HEK293 (cell line): ENCODE measurements around the gene GMPPA.
A peak's percentile ranks its signal among the peaks of the same experiment; 100 is the strongest.

Experiments used
- CTCF ChIP-seq: fragments of 450-650 bp; formaldehyde crosslinking; IDR thresholded peaks from 2 replicates; pipeline ENCODE4 v1.5.1; 2016; ENCODE audit warnings: missing biosample characterization, missing genetic modification characterization
- TRIM28 ChIP-seq: IDR thresholded peaks from 2 replicates; pipeline ENCODE4 v1.6.1; 2011; ENCODE audit warnings: low read length, control low read depth, borderline replicate concordance
- ZNF146 ChIP-seq: fragments of 450-650 bp; formaldehyde crosslinking; IDR thresholded peaks from 2 replicates; pipeline ENCODE4 v1.5.1; 2016; ENCODE audit warnings: missing biosample characterization, missing genetic modification characterization
- ZNF404 ChIP-seq: fragments of 450-650 bp; formaldehyde crosslinking; IDR thresholded peaks from 2 replicates; pipeline ENCODE4 v1.5.1; 2017; ENCODE audit warnings: missing biosample characterization, missing genetic modification characterization
- TF ChIP-seq, protein P1 (sequence below): sonication (generic); formaldehyde crosslinking; IDR thresholded peaks from 2 replicates; pipeline ENCODE4 v1.8.1; 2022; ENCODE audit warnings: mild to moderate bottlenecking, moderate library complexity, missing genetic modification reagents
- TF ChIP-seq, protein P2 (sequence below): fragments of 450-650 bp; formaldehyde crosslinking; IDR thresholded peaks from 2 replicates; pipeline ENCODE4 v1.5.1; 2016; ENCODE audit warnings: missing biosample characterization, missing genetic modification characterization, low read depth
- TF ChIP-seq, protein P3 (sequence below): fragments of 450-650 bp; formaldehyde crosslinking; IDR thresholded peaks from 2 replicates; pipeline ENCODE4 v1.5.1; 2016; ENCODE audit warnings: missing biosample characterization, missing genetic modification characterization
- TF ChIP-seq, protein P4 (sequence below): fragments of 450-650 bp; formaldehyde crosslinking; IDR thresholded peaks from 2 replicates; pipeline ENCODE4 v1.5.1; 2016; ENCODE audit warnings: missing biosample characterization, missing genetic modification characterization
- TF ChIP-seq, protein P5 (sequence below): fragments of 450-650 bp; formaldehyde crosslinking; IDR thresholded peaks from 2 replicates; pipeline ENCODE4 v1.5.1; 2016; ENCODE audit warnings: missing biosample characterization, missing genetic modification characterization

GRCh38 chr2:219497495-219498279 is 1.0 kb upstream of the GMPPA start:
- TF ChIP-seq, protein P1, sequence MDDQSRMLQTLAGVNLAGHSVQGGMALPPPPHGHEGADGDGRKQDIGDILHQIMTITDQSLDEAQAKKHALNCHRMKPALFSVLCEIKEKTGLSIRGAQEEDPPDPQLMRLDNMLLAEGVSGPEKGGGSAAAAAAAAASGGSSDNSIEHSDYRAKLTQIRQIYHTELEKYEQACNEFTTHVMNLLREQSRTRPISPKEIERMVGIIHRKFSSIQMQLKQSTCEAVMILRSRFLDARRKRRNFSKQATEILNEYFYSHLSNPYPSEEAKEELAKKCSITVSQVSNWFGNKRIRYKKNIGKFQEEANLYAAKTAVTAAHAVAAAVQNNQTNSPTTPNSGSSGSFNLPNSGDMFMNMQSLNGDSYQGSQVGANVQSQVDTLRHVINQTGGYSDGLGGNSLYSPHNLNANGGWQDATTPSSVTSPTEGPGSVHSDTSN (CRISPR knock-in tag) = 0 out of 2 replicates have a peak, but pooled peaks have one; percentile 26
- TF ChIP-seq ZNF404 (no peak), CTCF (tag by site-specific recombination) (no peak), ZNF146 (tag by site-specific recombination) (no peak), TRIM28 (no peak)
- TF ChIP-seq, protein P2, sequence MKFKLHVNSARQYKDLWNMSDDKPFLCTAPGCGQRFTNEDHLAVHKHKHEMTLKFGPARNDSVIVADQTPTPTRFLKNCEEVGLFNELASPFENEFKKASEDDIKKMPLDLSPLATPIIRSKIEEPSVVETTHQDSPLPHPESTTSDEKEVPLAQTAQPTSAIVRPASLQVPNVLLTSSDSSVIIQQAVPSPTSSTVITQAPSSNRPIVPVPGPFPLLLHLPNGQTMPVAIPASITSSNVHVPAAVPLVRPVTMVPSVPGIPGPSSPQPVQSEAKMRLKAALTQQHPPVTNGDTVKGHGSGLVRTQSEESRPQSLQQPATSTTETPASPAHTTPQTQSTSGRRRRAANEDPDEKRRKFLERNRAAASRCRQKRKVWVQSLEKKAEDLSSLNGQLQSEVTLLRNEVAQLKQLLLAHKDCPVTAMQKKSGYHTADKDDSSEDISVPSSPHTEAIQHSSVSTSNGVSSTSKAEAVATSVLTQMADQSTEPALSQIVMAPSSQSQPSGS (tag by site-specific recombination) = no peak
- TF ChIP-seq, protein P3, sequence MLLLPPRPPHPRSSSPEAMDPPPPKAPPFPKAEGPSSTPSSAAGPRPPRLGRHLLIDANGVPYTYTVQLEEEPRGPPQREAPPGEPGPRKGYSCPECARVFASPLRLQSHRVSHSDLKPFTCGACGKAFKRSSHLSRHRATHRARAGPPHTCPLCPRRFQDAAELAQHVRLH (tag by site-specific recombination) = no peak
- TF ChIP-seq, protein P4, sequence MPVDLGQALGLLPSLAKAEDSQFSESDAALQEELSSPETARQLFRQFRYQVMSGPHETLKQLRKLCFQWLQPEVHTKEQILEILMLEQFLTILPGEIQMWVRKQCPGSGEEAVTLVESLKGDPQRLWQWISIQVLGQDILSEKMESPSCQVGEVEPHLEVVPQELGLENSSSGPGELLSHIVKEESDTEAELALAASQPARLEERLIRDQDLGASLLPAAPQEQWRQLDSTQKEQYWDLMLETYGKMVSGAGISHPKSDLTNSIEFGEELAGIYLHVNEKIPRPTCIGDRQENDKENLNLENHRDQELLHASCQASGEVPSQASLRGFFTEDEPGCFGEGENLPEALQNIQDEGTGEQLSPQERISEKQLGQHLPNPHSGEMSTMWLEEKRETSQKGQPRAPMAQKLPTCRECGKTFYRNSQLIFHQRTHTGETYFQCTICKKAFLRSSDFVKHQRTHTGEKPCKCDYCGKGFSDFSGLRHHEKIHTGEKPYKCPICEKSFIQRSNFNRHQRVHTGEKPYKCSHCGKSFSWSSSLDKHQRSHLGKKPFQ (tag by site-specific recombination) = no peak
- TF ChIP-seq, protein P5, sequence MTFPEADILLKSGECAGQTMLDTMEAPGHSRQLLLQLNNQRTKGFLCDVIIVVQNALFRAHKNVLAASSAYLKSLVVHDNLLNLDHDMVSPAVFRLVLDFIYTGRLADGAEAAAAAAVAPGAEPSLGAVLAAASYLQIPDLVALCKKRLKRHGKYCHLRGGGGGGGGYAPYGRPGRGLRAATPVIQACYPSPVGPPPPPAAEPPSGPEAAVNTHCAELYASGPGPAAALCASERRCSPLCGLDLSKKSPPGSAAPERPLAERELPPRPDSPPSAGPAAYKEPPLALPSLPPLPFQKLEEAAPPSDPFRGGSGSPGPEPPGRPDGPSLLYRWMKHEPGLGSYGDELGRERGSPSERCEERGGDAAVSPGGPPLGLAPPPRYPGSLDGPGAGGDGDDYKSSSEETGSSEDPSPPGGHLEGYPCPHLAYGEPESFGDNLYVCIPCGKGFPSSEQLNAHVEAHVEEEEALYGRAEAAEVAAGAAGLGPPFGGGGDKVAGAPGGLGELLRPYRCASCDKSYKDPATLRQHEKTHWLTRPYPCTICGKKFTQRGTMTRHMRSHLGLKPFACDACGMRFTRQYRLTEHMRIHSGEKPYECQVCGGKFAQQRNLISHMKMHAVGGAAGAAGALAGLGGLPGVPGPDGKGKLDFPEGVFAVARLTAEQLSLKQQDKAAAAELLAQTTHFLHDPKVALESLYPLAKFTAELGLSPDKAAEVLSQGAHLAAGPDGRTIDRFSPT (tag by site-specific recombination) = no peak
